ENCODE results near the gene FMN2.
A peak's percentile ranks its signal among the peaks of the same experiment; 100 is the strongest.

FMN2 gene

GRCh38 chr1:240464099-240464498 lies 372.4 kb downstream of the FMN2 start:
- TF ChIP-seq PATZ1 (CRISPR knock-in tag; IDR thresholded peaks at IDR 0.05; ENCODE audit: borderline replicate concordance) (no peak), ZFP3 (CRISPR knock-in tag; IDR thresholded peaks at IDR 0.05) (no peak), PPARA (CRISPR knock-in tag; IDR thresholded peaks at IDR 0.05; ENCODE audit: borderline replicate concordance) (no peak), ZNF70 (CRISPR knock-in tag; IDR thresholded peaks at IDR 0.05) (no peak), ESRRG (CRISPR knock-in tag; IDR thresholded peaks at IDR 0.05) (no peak), CSDC2 (CRISPR knock-in tag; IDR thresholded peaks at IDR 0.05) (no peak), TOX (CRISPR knock-in tag; IDR thresholded peaks at IDR 0.05; ENCODE audit: borderline replicate concordance) (no peak), GLIS3 (CRISPR knock-in tag; IDR thresholded peaks at IDR 0.05) (no peak), ZC3H10 (CRISPR knock-in tag; IDR thresholded peaks at IDR 0.05) (no peak), CREB5 (CRISPR knock-in tag; IDR thresholded peaks at IDR 0.05; ENCODE audit: low read depth) (no peak), ZNF8 (CRISPR knock-in tag; IDR thresholded peaks at IDR 0.05) (no peak), OSR1 (CRISPR knock-in tag; IDR thresholded peaks at IDR 0.05) (no peak), ZNF565 (CRISPR knock-in tag; conservative IDR thresholded peaks at IDR 0.05; ENCODE audit: low read depth) (no peak), SNAI2 (CRISPR knock-in tag; IDR thresholded peaks at IDR 0.05) (no peak), ISL1 (CRISPR knock-in tag; IDR thresholded peaks at IDR 0.05) (no peak), ZFP30 (CRISPR knock-in tag; IDR thresholded peaks at IDR 0.05) (no peak), TCF4 (CRISPR knock-in tag; IDR thresholded peaks at IDR 0.05; ENCODE audit: borderline replicate concordance) (no peak)
- TF ChIP-seq, protein P1, sequence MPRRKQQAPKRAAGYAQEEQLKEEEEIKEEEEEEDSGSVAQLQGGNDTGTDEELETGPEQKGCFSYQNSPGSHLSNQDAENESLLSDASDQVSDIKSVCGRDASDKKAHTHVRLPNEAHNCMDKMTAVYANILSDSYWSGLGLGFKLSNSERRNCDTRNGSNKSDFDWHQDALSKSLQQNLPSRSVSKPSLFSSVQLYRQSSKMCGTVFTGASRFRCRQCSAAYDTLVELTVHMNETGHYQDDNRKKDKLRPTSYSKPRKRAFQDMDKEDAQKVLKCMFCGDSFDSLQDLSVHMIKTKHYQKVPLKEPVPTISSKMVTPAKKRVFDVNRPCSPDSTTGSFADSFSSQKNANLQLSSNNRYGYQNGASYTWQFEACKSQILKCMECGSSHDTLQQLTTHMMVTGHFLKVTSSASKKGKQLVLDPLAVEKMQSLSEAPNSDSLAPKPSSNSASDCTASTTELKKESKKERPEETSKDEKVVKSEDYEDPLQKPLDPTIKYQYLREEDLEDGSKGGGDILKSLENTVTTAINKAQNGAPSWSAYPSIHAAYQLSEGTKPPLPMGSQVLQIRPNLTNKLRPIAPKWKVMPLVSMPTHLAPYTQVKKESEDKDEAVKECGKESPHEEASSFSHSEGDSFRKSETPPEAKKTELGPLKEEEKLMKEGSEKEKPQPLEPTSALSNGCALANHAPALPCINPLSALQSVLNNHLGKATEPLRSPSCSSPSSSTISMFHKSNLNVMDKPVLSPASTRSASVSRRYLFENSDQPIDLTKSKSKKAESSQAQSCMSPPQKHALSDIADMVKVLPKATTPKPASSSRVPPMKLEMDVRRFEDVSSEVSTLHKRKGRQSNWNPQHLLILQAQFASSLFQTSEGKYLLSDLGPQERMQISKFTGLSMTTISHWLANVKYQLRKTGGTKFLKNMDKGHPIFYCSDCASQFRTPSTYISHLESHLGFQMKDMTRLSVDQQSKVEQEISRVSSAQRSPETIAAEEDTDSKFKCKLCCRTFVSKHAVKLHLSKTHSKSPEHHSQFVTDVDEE (CRISPR knock-in tag; IDR thresholded peaks at IDR 0.05) = no peak
- peak; percentile 13 for ATAC-seq

GRCh38 chr1:240465531-240465940 lies 373.9 kb downstream of the FMN2 start:
- peak; percentile 82 for ATAC-seq
- TF ChIP-seq TCF4 (CRISPR knock-in tag; IDR thresholded peaks at IDR 0.05; ENCODE audit: borderline replicate concordance) (no peak; the same call in none of the 2 replicates), BACH2 (CRISPR knock-in tag; IDR thresholded peaks at IDR 0.05; ENCODE audit: borderline replicate concordance) (no peak), ZFP3 (CRISPR knock-in tag; IDR thresholded peaks at IDR 0.05) (no peak), ZNF8 (CRISPR knock-in tag; IDR thresholded peaks at IDR 0.05) (no peak), TOX (CRISPR knock-in tag; IDR thresholded peaks at IDR 0.05; ENCODE audit: borderline replicate concordance) (no peak), RARB (CRISPR knock-in tag; IDR thresholded peaks at IDR 0.05) (no peak), PATZ1 (CRISPR knock-in tag; IDR thresholded peaks at IDR 0.05; ENCODE audit: borderline replicate concordance) (no peak), POU6F1 (CRISPR knock-in tag; IDR thresholded peaks at IDR 0.05; ENCODE audit: borderline replicate concordance, low read depth) (no peak)
- TF ChIP-seq, protein P1 (CRISPR knock-in tag; IDR thresholded peaks at IDR 0.05) = peak; percentile 97
